ENCODE data around the gene PLCH1. TPM values are rescaled to one million over a fixed set of nuclear protein-coding genes. Genes with fewer than 3 reads are reported as not detected.

PLCH1 gene
- total RNA-seq, 1 donor from 2014 or later, result 20.9 TPM

DNA sequence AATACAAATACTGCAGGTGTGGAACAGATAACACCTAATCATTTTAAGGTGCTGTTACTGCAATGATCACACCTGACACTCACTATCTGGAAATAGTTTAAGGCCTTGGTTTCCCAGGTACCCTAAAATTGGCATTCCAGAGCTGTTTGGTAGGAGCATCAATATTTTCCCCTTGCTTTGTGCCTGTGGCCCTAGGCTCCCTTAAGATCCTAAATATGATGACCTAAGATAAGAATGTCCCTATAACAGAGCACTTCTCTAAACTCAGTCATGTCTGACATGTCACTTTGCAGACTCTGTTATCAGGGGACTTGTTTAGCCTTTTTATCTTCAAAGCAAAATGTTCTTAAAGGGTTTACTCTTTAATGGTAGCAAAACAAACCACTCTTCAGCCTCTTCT, 335.5 kb downstream of the PLCH1 start:
- H3K27ac Mint-ChIP-seq (ENCODE audit: unreplicated experiment), result no peak overlapping the region
- H3K36me3 Mint-ChIP-seq (ENCODE audit: low read depth, unreplicated experiment), result no peaks in the 10 kb centered on the region
- H3K27me3 Mint-ChIP-seq (ENCODE audit: unreplicated experiment), result peaks cover 2% of the 10 kb centered on the region
- peaks cover 7% of the 10 kb centered on the region for H3K4me1 Mint-ChIP-seq (ENCODE audit: unreplicated experiment)
- DNase-seq (ENCODE audit: low spot score), result no peak
- TF ChIP-seq, protein P1, sequence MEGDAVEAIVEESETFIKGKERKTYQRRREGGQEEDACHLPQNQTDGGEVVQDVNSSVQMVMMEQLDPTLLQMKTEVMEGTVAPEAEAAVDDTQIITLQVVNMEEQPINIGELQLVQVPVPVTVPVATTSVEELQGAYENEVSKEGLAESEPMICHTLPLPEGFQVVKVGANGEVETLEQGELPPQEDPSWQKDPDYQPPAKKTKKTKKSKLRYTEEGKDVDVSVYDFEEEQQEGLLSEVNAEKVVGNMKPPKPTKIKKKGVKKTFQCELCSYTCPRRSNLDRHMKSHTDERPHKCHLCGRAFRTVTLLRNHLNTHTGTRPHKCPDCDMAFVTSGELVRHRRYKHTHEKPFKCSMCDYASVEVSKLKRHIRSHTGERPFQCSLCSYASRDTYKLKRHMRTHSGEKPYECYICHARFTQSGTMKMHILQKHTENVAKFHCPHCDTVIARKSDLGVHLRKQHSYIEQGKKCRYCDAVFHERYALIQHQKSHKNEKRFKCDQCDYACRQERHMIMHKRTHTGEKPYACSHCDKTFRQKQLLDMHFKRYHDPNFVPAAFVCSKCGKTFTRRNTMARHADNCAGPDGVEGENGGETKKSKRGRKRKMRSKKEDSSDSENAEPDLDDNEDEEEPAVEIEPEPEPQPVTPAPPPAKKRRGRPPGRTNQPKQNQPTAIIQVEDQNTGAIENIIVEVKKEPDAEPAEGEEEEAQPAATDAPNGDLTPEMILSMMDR (IDR thresholded peaks at IDR 0.05; ENCODE audit: unreplicated experiment), result no peak
- H3K9me3 Mint-ChIP-seq (ENCODE audit: unreplicated experiment), result no peaks in the 10 kb centered on the region
- H3K4me3 Mint-ChIP-seq (ENCODE audit: unreplicated experiment), result no peak overlapping the region

- Mint-ChIP-seq H3K4me1 (ENCODE audit: unreplicated experiment) (peaks cover 7% of the 10 kb centered on the region), H3K36me3 (ENCODE audit: low read depth, unreplicated experiment) (no peaks in the 10 kb centered on the region), H3K27ac (ENCODE audit: unreplicated experiment) (no peak overlapping the region)
Measured at GRCh38 chr3:155407971-155408370, 336.9 kb downstream of the PLCH1 start.

GRCh38 chr3:155407331-155407730, 337.5 kb downstream of the PLCH1 start:
- DNase-seq (ENCODE audit: low spot score), result no peak
- H3K9me3 Mint-ChIP-seq (ENCODE audit: unreplicated experiment), result no peaks in the 10 kb centered on the region
- H3K27ac Mint-ChIP-seq (ENCODE audit: unreplicated experiment), result no peak overlapping the region
- H3K36me3 Mint-ChIP-seq (ENCODE audit: low read depth, unreplicated experiment), result no peaks in the 10 kb centered on the region
- H3K4me1 Mint-ChIP-seq (ENCODE audit: unreplicated experiment), result peaks cover 7% of the 10 kb centered on the region
- no peak overlapping the region for H3K4me3 Mint-ChIP-seq (ENCODE audit: unreplicated experiment)
- H3K27me3 Mint-ChIP-seq (ENCODE audit: unreplicated experiment), result peaks cover 2% of the 10 kb centered on the region
- TF ChIP-seq, protein P1 (IDR thresholded peaks at IDR 0.05; ENCODE audit: unreplicated experiment), result no peak

More at GRCh38 chr3:155407971-155408370, 336.9 kb downstream of the PLCH1 start:
- Mint-ChIP-seq H3K27me3 (ENCODE audit: unreplicated experiment) (peaks cover 2% of the 10 kb centered on the region), H3K4me3 (ENCODE audit: unreplicated experiment) (no peak overlapping the region), H3K9me3 (ENCODE audit: unreplicated experiment) (no peaks in the 10 kb centered on the region)
- TF ChIP-seq, protein P1 (IDR thresholded peaks at IDR 0.05; ENCODE audit: unreplicated experiment), result no peak
- DNase-seq (ENCODE audit: low spot score), result no peak

DNA sequence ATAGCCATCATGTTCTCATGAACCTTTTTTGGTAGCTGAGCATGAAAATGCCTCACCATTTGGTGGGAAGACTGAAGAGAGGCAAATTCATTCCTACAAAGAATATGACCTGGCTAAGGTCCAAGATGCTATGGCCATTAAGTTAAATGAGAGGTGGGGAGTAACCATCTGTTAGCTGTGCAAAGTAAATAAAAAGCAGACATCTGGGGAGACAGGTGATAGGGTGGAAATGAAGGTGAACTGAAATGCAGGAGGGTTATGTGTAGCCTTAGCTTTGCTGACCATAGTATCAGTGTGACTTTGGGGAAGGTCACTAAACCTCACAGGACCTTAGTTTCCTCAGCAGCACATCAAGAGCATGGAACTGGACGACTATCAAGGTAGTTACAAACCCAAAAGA, 340.4 kb downstream of the PLCH1 start:
- Mint-ChIP-seq H3K4me3 (ENCODE audit: unreplicated experiment) (no peak overlapping the region), H3K27me3 (ENCODE audit: unreplicated experiment) (no peaks in the 10 kb centered on the region), H3K4me1 (ENCODE audit: unreplicated experiment) (peaks cover 1% of the 10 kb centered on the region), H3K27ac (ENCODE audit: unreplicated experiment) (no peak overlapping the region), H3K9me3 (ENCODE audit: unreplicated experiment) (no peaks in the 10 kb centered on the region), H3K36me3 (ENCODE audit: low read depth, unreplicated experiment) (no peaks in the 10 kb centered on the region)
- DNase-seq (ENCODE audit: low spot score), result no peak
- TF ChIP-seq, protein P1 (IDR thresholded peaks at IDR 0.05; ENCODE audit: unreplicated experiment), result no peak

GRCh38 chr3:155402656-155403055, 342.2 kb downstream of the PLCH1 start:
- Mint-ChIP-seq H3K4me3 (ENCODE audit: unreplicated experiment) (no peak overlapping the region), H3K27ac (ENCODE audit: unreplicated experiment) (no peak overlapping the region), H3K27me3 (ENCODE audit: unreplicated experiment) (no peaks in the 10 kb centered on the region), H3K9me3 (ENCODE audit: unreplicated experiment) (no peaks in the 10 kb centered on the region), H3K36me3 (ENCODE audit: low read depth, unreplicated experiment) (no peaks in the 10 kb centered on the region), H3K4me1 (ENCODE audit: unreplicated experiment) (no peaks in the 10 kb centered on the region)
- TF ChIP-seq, protein P1 (IDR thresholded peaks at IDR 0.05; ENCODE audit: unreplicated experiment), result no peak
- no peak for DNase-seq (ENCODE audit: low spot score)

Data from endothelial cell (in vitro differentiated cells).